Karpas-422 (cell line): ENCODE data around the gene GPR42. TPM values are rescaled to one million over a fixed set of nuclear protein-coding genes. Genes with fewer than 3 reads are reported as not detected.
"Not testable (repeated sequence)": the region's sequence is repeated elsewhere in the genome, so short reads cannot be mapped to it uniquely, and the experiment has no call there.

ENCODE experiments used
- DNase-seq: peaks from one replicate; pipeline ENCODE4 v3.0.0-alpha.2; 2015
- H2AFZ ChIP-seq: fragments of 200-600 bp; sonication (generic); 2 replicates; pipeline ENCODE4 v1.6.1; 2014; ENCODE audit warnings: antibody characterized with exemption, low read length, mixed read lengths
- H3K27ac ChIP-seq: fragments of 200-600 bp; sonication (generic); 2 replicates; pipeline ENCODE4 v1.5.1; 2014; ENCODE audit warnings: mild to moderate bottlenecking, low read length, moderate library complexity
- H3K27me3 ChIP-seq: fragments of 200-600 bp; sonication (generic); 2 replicates; pipeline ENCODE4 v1.6.1; 2014; ENCODE audit warnings: low read length, mixed read lengths
- H3K36me3 ChIP-seq: fragments of 200-600 bp; sonication (generic); 2 replicates; pipeline ENCODE4 v1.6.1; 2014; ENCODE audit warnings: low read length, mixed read lengths; ENCODE audit not compliant: insufficient read depth
- H3K4me1 ChIP-seq: fragments of 200-600 bp; sonication (generic); 2 replicates; pipeline ENCODE4 v1.6.1; 2014; ENCODE audit warnings: mild to moderate bottlenecking, low read length, mixed read lengths
- H3K4me2 ChIP-seq: fragments of 200-600 bp; sonication (generic); 2 replicates; pipeline ENCODE4 v1.6.1; 2014; ENCODE audit warnings: low read length, low read depth, mild to moderate bottlenecking; ENCODE audit not compliant: poor library complexity, severe bottlenecking
- H3K4me3 ChIP-seq: fragments of 200-600 bp; sonication (generic); 2 replicates; pipeline ENCODE4 v1.5.1; 2014; ENCODE audit warnings: mild to moderate bottlenecking, antibody characterized with exemption, low read length, mixed read lengths
- H3K79me2 ChIP-seq: fragments of 200-600 bp; sonication (generic); 2 replicates; pipeline ENCODE4 v1.6.1; 2014; ENCODE audit warnings: mild to moderate bottlenecking, low read length, mixed read lengths
- H3K9ac ChIP-seq: fragments of 200-600 bp; sonication (generic); 2 replicates; pipeline ENCODE4 v1.6.0; 2014; ENCODE audit warnings: low read length
- H3K9me2 ChIP-seq: fragments of 200-600 bp; sonication (generic), shearing (Covaris generic); replicated peaks from 2 replicates; pipeline ENCODE4 v1.6.0; 2014; ENCODE audit warnings: mild to moderate bottlenecking, low read length, moderate library complexity; ENCODE audit not compliant: insufficient read depth
- H3K9me3 ChIP-seq: fragments of 300-700, 200-600 bp; sonication (generic); 2 replicates; pipeline ENCODE4 v1.6.1; 2014; ENCODE audit warnings: low read length, mixed read lengths
- H4K20me1 ChIP-seq: fragments of 200-600 bp; sonication (generic); 2 replicates; pipeline ENCODE4 v1.6.1; 2014; ENCODE audit warnings: mild to moderate bottlenecking, antibody characterized with exemption, low read length, low read depth; ENCODE audit not compliant: insufficient read depth
- total RNA-seq: library from RNA; depleted of rRNA; stranded (reverse); fragments of >200 nt; shearing (Covaris generic); gene quantifications from 2 replicates; pipeline ENCODE4 v1.2.3, GENCODE V29; 2014; ENCODE audit warnings: low replicate concordance

Gene GPR42
- total RNA-seq, 1 experiment from 2014 or later: not detected

DNA sequence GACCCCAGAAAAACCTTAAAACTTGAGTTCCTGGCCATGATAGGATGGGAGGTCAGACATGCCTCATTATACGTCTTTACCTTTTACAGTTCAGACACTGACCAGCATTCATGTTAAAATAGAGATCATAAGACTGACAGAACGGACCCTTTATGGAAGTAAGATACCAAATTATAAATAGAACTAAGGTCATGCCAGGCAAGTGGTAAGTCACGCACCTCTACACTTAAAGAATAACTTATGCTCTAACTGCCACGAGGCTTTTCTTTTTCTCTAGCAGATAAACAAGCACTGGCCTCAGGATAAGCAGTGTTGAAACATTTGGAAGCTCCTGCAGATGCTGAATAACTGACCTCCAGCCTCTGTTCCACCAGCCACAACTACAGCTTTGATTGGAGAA, 28.4 kb downstream of the GPR42 start:
- H3K27me3 ChIP-seq: no peaks in the 10 kb centered on the region
- peaks cover 4% of the 10 kb centered on the region; the same call in 1 of the 2 replicates for H3K4me1 ChIP-seq
- no peak overlapping the region for H3K4me3 ChIP-seq
- no peak overlapping the region for H3K27ac ChIP-seq
- H4K20me1 ChIP-seq: no peaks in the 10 kb centered on the region
- no peaks in the 10 kb centered on the region for H3K79me2 ChIP-seq
- H2AFZ ChIP-seq: no peak overlapping the region
- H3K4me2 ChIP-seq: no peak overlapping the region
- H3K9me2 ChIP-seq: no peaks in the 10 kb centered on the region
- H3K9me3 ChIP-seq: no peaks in the 10 kb centered on the region
- H3K36me3 ChIP-seq: no peaks in the 10 kb centered on the region
- no peak overlapping the region for H3K9ac ChIP-seq
- DNase-seq: no peak

DNA sequence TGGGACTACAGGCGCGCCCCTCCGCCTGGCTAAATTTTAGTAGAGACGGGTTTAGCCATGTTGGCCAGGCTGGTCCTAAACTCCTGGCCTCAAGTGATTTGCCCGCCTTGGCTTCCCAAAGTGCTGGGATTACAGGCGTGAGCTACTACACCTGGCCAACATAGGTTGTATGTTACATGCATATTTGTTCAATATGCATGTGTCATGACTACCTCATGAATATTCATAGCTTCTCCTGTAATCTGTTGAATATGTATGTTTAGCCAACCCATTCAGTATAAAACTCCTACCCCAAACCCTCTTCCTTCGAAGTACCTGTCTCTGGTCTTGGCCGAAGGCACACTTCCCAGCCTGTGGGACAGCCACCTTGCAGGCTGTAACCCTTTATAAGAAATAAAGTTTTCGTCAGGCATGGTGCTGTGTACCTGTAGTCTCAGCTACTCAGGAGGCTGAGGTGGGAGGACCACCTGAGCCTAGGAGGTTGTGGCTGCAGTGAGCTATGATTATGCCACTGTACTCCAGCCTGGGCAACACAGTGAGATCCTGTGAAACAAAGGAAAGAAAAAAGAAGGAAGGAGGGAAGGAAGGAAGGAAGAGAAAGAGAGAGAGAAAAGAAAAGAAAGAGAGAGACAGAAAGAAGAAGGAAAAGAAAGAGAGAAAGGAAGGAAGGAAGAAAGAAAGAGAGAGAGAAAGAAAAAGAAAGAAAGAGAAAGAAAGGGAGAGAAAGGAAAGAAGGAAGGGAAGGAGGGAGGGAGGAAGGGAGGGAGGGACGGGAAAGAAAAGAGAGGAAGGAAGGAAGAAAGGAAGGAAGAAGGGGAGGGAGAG, 29.3 kb downstream of the GPR42 start:
- Histone ChIP-seq H3K27me3 (no peaks in the 10 kb centered on the region), H3K4me1 (peaks cover 4% of the 10 kb centered on the region; the same call in 1 of the 2 replicates), H2AFZ (no peak overlapping the region), H3K27ac (no peak overlapping the region), H3K36me3 (no peaks in the 10 kb centered on the region), H3K4me3 (no peak overlapping the region), H3K79me2 (no peaks in the 10 kb centered on the region), H3K4me2 (no peak overlapping the region), H3K9me2 (no peaks in the 10 kb centered on the region), H4K20me1 (no peaks in the 10 kb centered on the region), H3K9ac (no peak overlapping the region), H3K9me3 (no peaks in the 10 kb centered on the region)
- no peak for DNase-seq

DNA sequence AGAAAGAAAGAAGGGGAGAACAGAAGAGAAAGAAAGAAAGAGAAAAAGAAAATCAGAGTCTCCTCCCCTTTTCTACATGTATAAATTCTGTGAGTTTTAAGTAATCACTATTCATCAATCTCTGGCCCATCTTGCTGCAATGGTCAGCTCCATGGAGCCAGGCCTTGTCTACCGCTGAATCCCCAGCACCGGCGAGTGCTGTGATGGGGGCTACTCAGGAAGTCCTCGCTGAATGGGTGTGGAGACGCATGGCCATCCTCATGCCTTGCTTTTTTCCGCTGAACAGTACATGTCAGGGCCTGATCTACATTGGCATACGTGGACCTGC, 29.9 kb downstream of the GPR42 start:
- Histone ChIP-seq H3K9me3 (no peaks in the 10 kb centered on the region), H4K20me1 (no peaks in the 10 kb centered on the region), H3K4me1 (peaks cover 4% of the 10 kb centered on the region; the same call in 1 of the 2 replicates), H2AFZ (no peak overlapping the region), H3K79me2 (no peaks in the 10 kb centered on the region), H3K4me3 (no peak overlapping the region), H3K27me3 (no peaks in the 10 kb centered on the region), H3K36me3 (no peaks in the 10 kb centered on the region), H3K27ac (no peak overlapping the region), H3K9me2 (no peaks in the 10 kb centered on the region), H3K9ac (no peak overlapping the region), H3K4me2 (no peak overlapping the region)
- DNase-seq: no peak

DNA sequence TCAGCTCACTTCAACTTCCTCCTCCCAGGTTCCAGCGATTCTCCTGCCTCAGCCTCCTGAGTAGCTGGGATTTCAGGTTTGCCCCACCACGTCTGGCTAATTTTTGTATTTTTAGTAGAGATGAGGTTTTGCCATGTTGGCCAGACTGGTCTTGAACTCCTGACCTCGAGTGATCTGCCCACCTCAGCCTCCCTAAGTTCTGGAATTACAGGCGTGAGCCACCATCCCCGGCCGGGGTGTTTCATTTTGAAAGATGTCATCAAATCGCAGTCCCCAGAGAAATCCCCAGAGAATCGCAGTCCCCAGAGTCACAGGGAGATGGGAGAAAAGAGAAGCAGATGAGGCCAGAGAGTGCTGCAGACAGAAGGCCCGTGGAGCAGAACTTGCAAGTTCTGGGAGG, 30.5 kb downstream of the GPR42 start:
- not testable (repeated sequence) for H3K9me3 ChIP-seq, H3K27me3 ChIP-seq, H3K27ac ChIP-seq, H3K36me3 ChIP-seq, H4K20me1 ChIP-seq, H3K79me2 ChIP-seq, H3K4me2 ChIP-seq, H2AFZ ChIP-seq, H3K4me3 ChIP-seq, H3K9ac ChIP-seq, H3K9me2 ChIP-seq, DNase-seq, H3K4me1 ChIP-seq

DNA sequence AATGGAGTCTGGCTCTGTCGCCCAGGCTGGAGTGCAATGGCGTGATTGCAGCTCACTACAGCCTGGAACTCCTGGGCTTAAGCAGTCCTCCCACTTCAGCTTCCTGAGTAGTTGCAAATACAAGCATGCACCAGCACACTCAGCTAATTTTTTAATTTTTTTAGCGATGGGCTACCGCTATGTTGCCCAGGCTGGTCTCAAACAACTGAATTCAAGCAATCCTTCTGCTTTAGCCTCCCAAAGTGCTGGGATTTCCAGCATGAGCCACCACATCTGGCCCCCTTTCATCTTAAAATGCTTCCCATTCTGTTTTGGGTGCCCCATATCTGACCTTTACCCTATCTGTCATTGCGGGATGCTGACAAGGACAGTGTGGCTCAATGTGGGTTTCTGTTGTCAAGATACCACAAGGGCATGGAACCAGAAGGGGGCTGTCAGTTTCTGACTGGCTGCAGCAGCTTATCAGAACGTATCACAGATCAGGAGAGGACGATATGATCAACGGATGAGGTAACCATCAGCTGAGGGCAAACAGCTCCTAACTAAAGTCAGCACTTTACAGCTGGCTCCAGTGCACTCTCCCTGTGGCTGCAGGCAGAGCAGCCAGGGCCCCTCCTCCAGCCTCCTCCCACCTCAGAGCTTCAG, 32.4 kb downstream of the GPR42 start:
- Histone ChIP-seq H4K20me1 (no peaks in the 10 kb centered on the region), H3K9me3 (no peaks in the 10 kb centered on the region), H2AFZ (no peak overlapping the region), H3K79me2 (no peaks in the 10 kb centered on the region), H3K9ac (no peak overlapping the region), H3K9me2 (no peaks in the 10 kb centered on the region), H3K27me3 (no peaks in the 10 kb centered on the region), H3K4me3 (no peak overlapping the region), H3K36me3 (no peaks in the 10 kb centered on the region), H3K4me2 (no peak overlapping the region), H3K4me1 (peaks cover 4% of the 10 kb centered on the region; the same call in 1 of the 2 replicates), H3K27ac (no peak overlapping the region)
- DNase-seq: no peak

DNA sequence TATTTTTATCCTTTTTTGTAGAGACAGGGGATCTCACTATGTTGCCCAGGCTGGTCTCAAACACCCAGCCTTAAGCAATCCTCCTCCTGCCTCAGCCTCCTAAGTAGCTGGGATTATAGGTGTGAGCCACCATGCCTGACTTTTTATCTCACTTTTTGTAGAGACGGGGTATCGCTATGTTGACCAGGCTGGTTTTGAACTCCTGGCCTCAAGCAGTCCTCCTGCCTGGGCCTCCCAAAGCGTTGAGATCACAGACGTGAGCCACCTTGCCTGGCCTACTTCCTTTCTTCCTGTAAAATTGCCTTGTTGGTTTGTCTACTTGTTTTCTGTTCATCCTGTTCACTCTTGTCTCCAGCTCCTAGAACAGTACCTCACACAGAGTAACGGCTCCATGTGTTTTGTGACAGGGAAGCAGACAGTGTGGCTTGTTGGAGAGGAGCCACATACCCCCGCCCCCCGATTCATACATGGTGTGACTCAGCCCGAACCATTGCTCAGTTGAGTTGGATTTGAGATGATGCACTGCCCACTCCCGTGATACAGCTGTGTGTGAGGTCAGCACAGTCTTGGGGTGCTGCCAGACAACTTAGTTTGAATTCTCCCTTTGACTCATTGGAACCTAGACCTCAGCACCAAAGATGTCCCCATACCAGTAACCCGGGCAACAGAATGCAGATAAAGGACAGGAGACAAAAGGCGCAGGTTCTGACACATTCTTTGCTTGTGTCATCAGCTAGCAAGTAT, 34.2 kb downstream of the GPR42 start:
- Histone ChIP-seq H3K79me2 (no peaks in the 10 kb centered on the region), H4K20me1 (no peaks in the 10 kb centered on the region), H3K27ac (no peak overlapping the region), H3K27me3 (no peaks in the 10 kb centered on the region), H3K4me1 (peaks cover 4% of the 10 kb centered on the region; the same call in 1 of the 2 replicates), H3K4me3 (no peak overlapping the region), H2AFZ (no peak overlapping the region), H3K9me3 (no peaks in the 10 kb centered on the region), H3K9me2 (no peaks in the 10 kb centered on the region), H3K9ac (no peak overlapping the region), H3K4me2 (no peak overlapping the region), H3K36me3 (no peaks in the 10 kb centered on the region)
- no peak for DNase-seq

DNA sequence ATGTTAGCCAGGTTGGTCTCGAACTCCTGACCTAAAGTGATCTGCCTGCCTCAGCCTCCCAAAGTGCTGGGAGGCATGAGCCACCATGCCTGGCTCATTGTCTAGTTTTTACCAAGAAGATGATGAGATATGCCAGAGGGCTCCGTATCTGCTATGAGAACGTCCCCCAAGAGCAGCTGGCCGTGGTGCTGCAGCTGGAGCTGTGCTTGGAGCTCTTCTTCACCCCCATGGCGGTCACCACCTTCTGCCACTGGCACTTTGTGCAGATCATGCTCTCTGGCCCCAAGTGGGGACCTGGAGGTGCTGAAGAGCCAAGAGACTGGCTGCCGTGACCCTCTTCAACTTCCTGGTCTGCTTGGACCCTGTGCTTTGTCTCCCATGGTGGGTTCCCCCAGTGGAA, 36.8 kb downstream of the GPR42 start:
- Histone ChIP-seq H3K27me3 (no peaks in the 10 kb centered on the region), H3K9ac (no peak overlapping the region), H3K9me3 (no peaks in the 10 kb centered on the region), H4K20me1 (no peaks in the 10 kb centered on the region), H2AFZ (no peak overlapping the region), H3K27ac (no peak overlapping the region), H3K4me2 (no peak overlapping the region), H3K9me2 (no peaks in the 10 kb centered on the region), H3K4me1 (no peaks in the 10 kb centered on the region), H3K79me2 (no peaks in the 10 kb centered on the region), H3K4me3 (no peak overlapping the region), H3K36me3 (no peaks in the 10 kb centered on the region)
- DNase-seq: no peak
